HCT116 (cell line): Measurements from ENCODE around the gene NR2E1. TPM values are rescaled to one million over a fixed set of nuclear protein-coding genes. Genes with fewer than 3 reads are reported as not detected.

Experiments
- ATAC-seq: fragments of 200-7000 bp; cut with Tn5 transposase; 2 replicates; pipeline ENCODE4 v1.9.1; 2020; ENCODE audit warnings: mild to moderate bottlenecking, moderate library complexity
- BruUV-seq: library from RNA; stranded (reverse); fragments of 400-500 nt; replicated peaks from 2 replicates; lab custom pipeline; 2021; lab: Mats Ljungman, UMichigan
- CTCF ChIA-PET: fragments of 300-600 bp; sonication (Branson Sonifier 250); formaldehyde crosslinking; loops from one replicate; lab custom pipeline; 2021; ENCODE audit warnings: antibody characterized with exemption; lab: Charles Lee
- POLR2A ChIA-PET: fragments of 300-600, 350-600 bp; sonication (Branson Sonifier 250); formaldehyde crosslinking; loops from one replicate; lab custom pipeline; 2021; ENCODE audit warnings: antibody characterized with exemption; lab: Charles Lee
- RAD21 ChIA-PET, 2 experiments: fragments of 300-600 bp; sonication (Branson Sonifier 250); formaldehyde crosslinking; loops; one replicate each; lab custom pipeline; 2023; ENCODE audit warnings: low total read pairs in 2 of 2; ENCODE audit not compliant: uncharacterized antibody in 2 of 2, unreplicated experiment in 2 of 2, low non-redundant PET in 1 of 2; lab: Charles Lee
- DNase-seq: peaks from one replicate; pipeline ENCODE4 v3.0.0-alpha.2; 2010; ENCODE audit warnings: low read depth, low spot score
- H2AFZ ChIP-seq: fragments of 200-600 bp; shearing (Covaris generic), sonication (generic); 2 replicates; pipeline ENCODE4 v1.6.1; 2017; ENCODE audit warnings: low read depth, mixed run types, mixed read lengths, antibody characterized with exemption, low read length; ENCODE audit not compliant: poor library complexity, severe bottlenecking
- H3K27ac ChIP-seq: 2 replicates; pipeline ENCODE4 v1.5.1; 2012; ENCODE audit warnings: low read depth, low read length
- H3K27me3 ChIP-seq: fragments of 200-600 bp; sonication (generic); 2 replicates; pipeline ENCODE4 v1.6.1; 2016; ENCODE audit warnings: mixed run types, low read length, mixed read lengths; ENCODE audit not compliant: insufficient read depth
- H3K36me3 ChIP-seq, 2 experiments: fragments of 200-500 bp in 1 of 2; fragments of 200-600 bp in 1 of 2; sonication (Bioruptor generic) in 1 of 2; sonication (generic) in 1 of 2; 2 replicates each; pipeline versions ENCODE4 v1.5.1 to v1.6.1; 2014 to 2016; ENCODE audit warnings: low read length in 2 of 2, inconsistent platforms in 1 of 2, mixed read lengths in 1 of 2, mixed run types in 1 of 2; ENCODE audit not compliant: insufficient read depth in 2 of 2, control insufficient read depth in 1 of 2
- H3K4me1 ChIP-seq, 2 experiments: fragments of 200-600 bp in 1 of 2; sonication (generic) in 1 of 2; 2 replicates each; pipeline versions ENCODE4 v1.5.1 to v1.6.1; 2012 to 2017; ENCODE audit warnings: low read length in 2 of 2, inconsistent platforms in 1 of 2, mild to moderate bottlenecking in 1 of 2, mixed read lengths in 1 of 2, mixed run types in 1 of 2, moderate library complexity in 1 of 2; ENCODE audit not compliant: insufficient read depth in 2 of 2, control insufficient read depth in 1 of 2
- H3K4me2 ChIP-seq: fragments of 200-600 bp; sonication (generic); 2 replicates; pipeline ENCODE4 v1.6.1; 2017; ENCODE audit warnings: mixed run types, low read length, mixed read lengths
- H3K4me3 ChIP-seq, 2 experiments: fragments of 200-600 bp in 1 of 2; sonication (generic) in 1 of 2; replicated peaks in 1 of 2; 2 replicates each; pipeline ENCODE4 v1.5.1; 2011 to 2016; ENCODE audit warnings: low read length in 2 of 2, control low read depth in 1 of 2, low read depth in 1 of 2, mild to moderate bottlenecking in 1 of 2, mixed read lengths in 1 of 2, mixed run types in 1 of 2
- H3K79me2 ChIP-seq: fragments of 200-600 bp; sonication (generic); 2 replicates; pipeline ENCODE4 v1.6.1; 2017; ENCODE audit warnings: mild to moderate bottlenecking, mixed run types, low read length, moderate library complexity, mixed read lengths; ENCODE audit not compliant: insufficient read depth
- H3K9ac ChIP-seq: fragments of 200-600 bp; sonication (generic); 2 replicates; pipeline ENCODE4 v1.6.1; 2016; ENCODE audit warnings: low read length, mixed read lengths
- H3K9me2 ChIP-seq: fragments of 200-600 bp; sonication (generic), shearing (Covaris generic); 2 replicates; pipeline ENCODE4 v1.6.1; 2017; ENCODE audit warnings: mixed run types, mild to moderate bottlenecking, moderate library complexity; ENCODE audit not compliant: insufficient read depth
- H3K9me3 ChIP-seq, 2 experiments: fragments of 200-500 bp in 1 of 2; fragments of 200-600 bp in 1 of 2; sonication (Bioruptor generic) in 1 of 2; sonication (generic) in 1 of 2; 2 replicates each; pipeline ENCODE4 v1.6.1; 2014 to 2017; ENCODE audit warnings: low read length in 2 of 2, mixed read lengths in 2 of 2, inconsistent platforms in 1 of 2, low read depth in 1 of 2, mild to moderate bottlenecking in 1 of 2, mixed run types in 1 of 2, moderate library complexity in 1 of 2; ENCODE audit not compliant: control insufficient read depth in 1 of 2, insufficient read depth in 1 of 2
- H4K20me1 ChIP-seq: fragments of 200-600 bp; sonication (generic), shearing (Covaris generic); 2 replicates; pipeline ENCODE4 v1.6.1; 2017; ENCODE audit warnings: mixed run types, mild to moderate bottlenecking, moderate library complexity; ENCODE audit not compliant: insufficient read depth
- ATF3 ChIP-seq: IDR thresholded peaks from 2 replicates; pipeline ENCODE4 v1.6.1; 2012
- CBX3 ChIP-seq: IDR thresholded peaks from 2 replicates; pipeline ENCODE4 v1.6.1; 2012; ENCODE audit warnings: low read depth
- CEBPB ChIP-seq: IDR thresholded peaks from 2 replicates; pipeline ENCODE4 v1.6.1; 2012; ENCODE audit warnings: low read depth
- CTCF ChIP-seq, 3 experiments: fragments of 200-600 bp in 1 of 3; sonication (generic) in 1 of 3; IDR thresholded peaks in 2 of 3; conservative IDR thresholded peaks in 1 of 3; 2 replicates each; pipeline ENCODE4 v1.5.1; 2012 to 2017; ENCODE audit warnings: low read depth in 2 of 3, low read length in 2 of 3, antibody characterized with exemption in 1 of 3, borderline replicate concordance in 1 of 3, control low read depth in 1 of 3, mild to moderate bottlenecking in 1 of 3, mixed read lengths in 1 of 3, mixed run types in 1 of 3, moderate library complexity in 1 of 3; ENCODE audit not compliant: insufficient read depth in 1 of 3
- EGR1 ChIP-seq: IDR thresholded peaks from 2 replicates; pipeline ENCODE4 v1.6.1; 2012; ENCODE audit warnings: low read depth
- ELF1 ChIP-seq: IDR thresholded peaks from 2 replicates; pipeline ENCODE4 v1.6.1; 2012; ENCODE audit warnings: low read depth, borderline replicate concordance
- EZH2 ChIP-seq: fragments of 200-600 bp; sonication (generic); IDR thresholded peaks from 2 replicates; pipeline ENCODE4 v1.6.1; 2017; ENCODE audit warnings: antibody characterized with exemption, mixed run types
- EZH2phosphoT487 ChIP-seq: fragments of 200-600 bp; IDR thresholded peaks from 2 replicates; pipeline ENCODE4 v1.6.1; 2018; ENCODE audit warnings: antibody characterized with exemption, borderline replicate concordance
- FOSL1 ChIP-seq: IDR thresholded peaks from 2 replicates; pipeline ENCODE4 v1.6.1; 2012; ENCODE audit warnings: low read depth
- JUND ChIP-seq: IDR thresholded peaks from 2 replicates; pipeline ENCODE4 v1.6.1; 2012
- POLR2A ChIP-seq: IDR thresholded peaks from 2 replicates; pipeline ENCODE4 v1.7.0; 2011; ENCODE audit warnings: borderline replicate concordance; ENCODE audit not compliant: insufficient read depth, insufficient read length; ENCODE audit errors: extremely low read depth
- RAD21 ChIP-seq: IDR thresholded peaks from 2 replicates; pipeline ENCODE4 v1.6.1; 2012; ENCODE audit warnings: low read depth, mild to moderate bottlenecking
- REST ChIP-seq: IDR thresholded peaks from 2 replicates; pipeline ENCODE4 v1.6.1; 2012; ENCODE audit warnings: low read depth
- SP1 ChIP-seq: IDR thresholded peaks from 2 replicates; pipeline ENCODE4 v1.6.1; 2012; ENCODE audit warnings: low read depth
- SRF ChIP-seq: IDR thresholded peaks from 2 replicates; pipeline ENCODE4 v1.6.1; 2012; ENCODE audit warnings: low read depth
- TCF7L2 ChIP-seq: IDR thresholded peaks from 2 replicates; pipeline ENCODE4 v1.7.0; 2011; ENCODE audit warnings: borderline replicate concordance, inconsistent platforms; ENCODE audit not compliant: insufficient read depth, insufficient read length; ENCODE audit errors: extremely low read depth
- ZBTB33 ChIP-seq: IDR thresholded peaks from 2 replicates; pipeline ENCODE4 v1.6.1; 2011; ENCODE audit warnings: mild to moderate bottlenecking, low read length, moderate library complexity; ENCODE audit not compliant: insufficient replicate concordance; ENCODE audit errors: extremely low read depth
- ZFX ChIP-seq: fragments of 450-650 bp; IDR thresholded peaks from 2 replicates; pipeline ENCODE4 v1.6.1; 2017
- intact Hi-C: fragments of 100-400 bp; cut with micrococcal nuclease; formaldehyde crosslinking; loops from 2 replicates; pipeline ENCODE4 v1.10.0; 2022
- total RNA-seq: library from RNA; stranded (reverse); gene quantifications from one replicate; pipeline ENCODE4 v1.2.1, GENCODE V29; 2021; ENCODE audit not compliant: unreplicated experiment

Gene NR2E1
- total RNA-seq, 1 experiment from 2014 or later = not detected

GRCh38 chr6:108179741-108180140 lies 13.9 kb downstream of the NR2E1 start:
- no peak overlapping the region for H3K4me3 ChIP-seq
- POLR2A ChIA-PET = no interaction called here
- no peak overlapping the region for H3K4me2 ChIP-seq
- H2AFZ ChIP-seq = no peak overlapping the region
- no TSS peak for BruUV-seq
- CTCF ChIA-PET = no interaction called here
- H4K20me1 ChIP-seq = no peaks in the 10 kb centered on the region
- H3K27ac ChIP-seq = no peak overlapping the region
- no peak for DNase-seq
- no peaks in the 10 kb centered on the region for H3K9me2 ChIP-seq
- no peaks in the 10 kb centered on the region for H3K27me3 ChIP-seq
- ATAC-seq = no peak
- H3K36me3 ChIP-seq = no peaks in the 10 kb centered on the region
- no peaks in the 10 kb centered on the region for H3K4me1 ChIP-seq
- no peaks in the 10 kb centered on the region for H3K79me2 ChIP-seq
- TF ChIP-seq TCF7L2 (no peak), EGR1 (no peak), REST (no peak), CBX3 (no peak), EZH2phosphoT487 (no peak), ATF3 (no peak), POLR2A (no peak), FOSL1 (no peak), SP1 (no peak), RAD21 (no peak), SRF (no peak), ZFX (no peak), ELF1 (no peak), EZH2 (no peak), CEBPB (no peak), ZBTB33 (no peak), CTCF (IDR thresholded peaks at IDR 0.05 in 2 of 3, conservative IDR thresholded peaks at IDR 0.05 in 1 of 3; ENCODE audit: borderline replicate concordance in 1 of 3, insufficient read depth in 1 of 3, low read depth in 2 of 3, low read length in 2 of 3) (no peak), JUND (no peak)
- RAD21 ChIA-PET = no interaction called here
- H3K9ac ChIP-seq = no peak overlapping the region
- no peaks in the 10 kb centered on the region for H3K9me3 ChIP-seq
- intact Hi-C loops = no loop called here
